K562 treated with DMSO at 1 percent for 48 hours (cell line): ENCODE data around the gene RAPH1. TPM values are rescaled to one million over a fixed set of nuclear protein-coding genes. Genes with fewer than 3 reads are reported as not detected.

Experiments used
- total RNA-seq: library from RNA; unstranded; fragments of 300-600 nt; gene quantifications from 2 replicates; pipeline ENCODE4 v1.2.3, GENCODE V29; 2022; ENCODE audit warnings: low replicate concordance; ENCODE audit errors: extremely low read depth

Gene RAPH1, protein sequence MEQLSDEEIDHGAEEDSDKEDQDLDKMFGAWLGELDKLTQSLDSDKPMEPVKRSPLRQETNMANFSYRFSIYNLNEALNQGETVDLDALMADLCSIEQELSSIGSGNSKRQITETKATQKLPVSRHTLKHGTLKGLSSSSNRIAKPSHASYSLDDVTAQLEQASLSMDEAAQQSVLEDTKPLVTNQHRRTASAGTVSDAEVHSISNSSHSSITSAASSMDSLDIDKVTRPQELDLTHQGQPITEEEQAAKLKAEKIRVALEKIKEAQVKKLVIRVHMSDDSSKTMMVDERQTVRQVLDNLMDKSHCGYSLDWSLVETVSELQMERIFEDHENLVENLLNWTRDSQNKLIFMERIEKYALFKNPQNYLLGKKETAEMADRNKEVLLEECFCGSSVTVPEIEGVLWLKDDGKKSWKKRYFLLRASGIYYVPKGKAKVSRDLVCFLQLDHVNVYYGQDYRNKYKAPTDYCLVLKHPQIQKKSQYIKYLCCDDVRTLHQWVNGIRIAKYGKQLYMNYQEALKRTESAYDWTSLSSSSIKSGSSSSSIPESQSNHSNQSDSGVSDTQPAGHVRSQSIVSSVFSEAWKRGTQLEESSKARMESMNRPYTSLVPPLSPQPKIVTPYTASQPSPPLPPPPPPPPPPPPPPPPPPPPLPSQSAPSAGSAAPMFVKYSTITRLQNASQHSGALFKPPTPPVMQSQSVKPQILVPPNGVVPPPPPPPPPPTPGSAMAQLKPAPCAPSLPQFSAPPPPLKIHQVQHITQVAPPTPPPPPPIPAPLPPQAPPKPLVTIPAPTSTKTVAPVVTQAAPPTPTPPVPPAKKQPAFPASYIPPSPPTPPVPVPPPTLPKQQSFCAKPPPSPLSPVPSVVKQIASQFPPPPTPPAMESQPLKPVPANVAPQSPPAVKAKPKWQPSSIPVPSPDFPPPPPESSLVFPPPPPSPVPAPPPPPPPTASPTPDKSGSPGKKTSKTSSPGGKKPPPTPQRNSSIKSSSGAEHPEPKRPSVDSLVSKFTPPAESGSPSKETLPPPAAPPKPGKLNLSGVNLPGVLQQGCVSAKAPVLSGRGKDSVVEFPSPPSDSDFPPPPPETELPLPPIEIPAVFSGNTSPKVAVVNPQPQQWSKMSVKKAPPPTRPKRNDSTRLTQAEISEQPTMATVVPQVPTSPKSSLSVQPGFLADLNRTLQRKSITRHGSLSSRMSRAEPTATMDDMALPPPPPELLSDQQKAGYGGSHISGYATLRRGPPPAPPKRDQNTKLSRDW
- total RNA-seq = not detected in 2 replicates

DNA sequence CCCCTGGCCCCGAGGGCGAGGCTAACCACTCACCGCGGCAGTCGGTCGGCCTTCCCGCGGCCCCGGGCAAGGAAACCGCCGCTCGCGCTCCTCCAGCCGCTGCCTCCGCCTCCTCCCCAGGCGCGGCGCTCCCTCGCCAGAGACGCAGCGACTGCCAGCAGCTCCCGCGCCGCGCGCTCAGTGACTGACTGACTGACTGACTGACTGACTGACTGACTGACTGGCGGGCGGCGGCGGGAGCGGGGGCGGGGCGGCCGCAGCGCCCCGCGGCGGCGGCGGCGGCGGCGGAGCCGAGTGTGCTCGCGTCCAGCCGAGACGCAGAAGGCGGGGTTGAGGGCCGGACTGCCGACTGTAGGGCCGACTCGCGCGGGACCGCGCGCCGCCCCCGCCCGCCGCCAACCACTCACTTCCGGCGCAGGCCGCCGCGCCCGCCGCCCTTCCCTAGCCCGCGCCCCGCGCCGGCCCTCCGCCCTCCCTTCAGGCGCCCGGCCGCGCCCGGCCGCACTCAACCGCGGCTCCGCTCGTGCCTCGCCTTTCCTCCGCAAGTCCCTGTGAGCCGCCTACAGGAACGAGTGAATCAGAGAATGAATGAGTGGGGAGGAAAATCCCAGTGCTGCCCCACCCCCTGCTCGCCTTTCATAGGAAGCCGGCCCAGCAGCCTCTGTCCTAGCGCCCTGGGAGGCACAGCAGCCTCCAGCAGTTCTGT, at the start of gene RAPH1:
TSS of gene RAPH1 (minus strand) at position 224 of the 706 bp plus-strand sequence. CDS start 39,948 bp downstream, outside the sequence.

Other genes with a start within 250 kb of the RAPH1 start
- gene ABI2, start 206.9 kb downstream of the RAPH1 start, total RNA-seq = not detected in 2 replicates
- not detected in 2 replicates for gene CD28, start 171.3 kb upstream of the RAPH1 start, total RNA-seq